IPS-15b (cell line): ENCODE data around the gene CCDC6.
"Not testable (repeated sequence)": the region's sequence is repeated elsewhere in the genome, so short reads cannot be mapped to it uniquely, and the experiment has no call there.

ENCODE experiments used
- H3K27me3 ChIP-seq: one replicate; pipeline ENCODE4 v1.6.1; 2013; ENCODE audit warnings: low read length; ENCODE audit not compliant: control insufficient read depth, insufficient read depth
- H3K36me3 ChIP-seq: one replicate; pipeline ENCODE4 v1.6.1; 2013; ENCODE audit warnings: low read length; ENCODE audit not compliant: control insufficient read depth, insufficient read depth
- H3K4me1 ChIP-seq: one replicate; pipeline ENCODE4 v1.6.1; 2013; ENCODE audit warnings: mild to moderate bottlenecking, low read length; ENCODE audit not compliant: control insufficient read depth, insufficient read depth
- H3K4me3 ChIP-seq: one replicate; pipeline ENCODE4 v1.5.1; 2013; ENCODE audit warnings: low read depth, low read length
- H3K9ac ChIP-seq: one replicate; pipeline ENCODE4 v1.6.1; 2013; ENCODE audit warnings: low read depth, mild to moderate bottlenecking, low read length
- H3K9me3 ChIP-seq: one replicate; pipeline ENCODE4 v1.6.1; 2013; ENCODE audit warnings: mild to moderate bottlenecking, low read length; ENCODE audit not compliant: control insufficient read depth, insufficient read depth

The CCDC6 gene

DNA sequence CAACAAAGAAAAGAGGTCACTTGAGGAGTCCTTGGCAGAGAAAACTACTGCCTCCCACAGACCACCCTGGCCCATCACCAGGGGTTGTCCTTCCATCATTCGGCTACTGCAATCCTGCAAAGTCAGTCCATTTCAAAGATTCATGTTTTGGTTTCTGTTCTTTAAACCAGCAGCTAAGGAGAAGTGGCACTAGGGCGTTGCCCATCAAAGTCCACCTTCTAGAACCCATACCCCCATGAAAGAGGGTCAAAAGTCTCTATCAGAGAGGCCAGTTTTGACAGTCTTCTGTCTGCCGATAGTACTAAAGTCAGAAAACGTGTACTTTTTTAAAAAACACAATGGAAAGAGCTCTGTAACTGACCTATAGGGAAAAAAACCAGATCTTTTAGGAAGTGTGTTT lies 14.4 kb downstream of the CCDC6 start:
- H3K36me3 ChIP-seq, result peaks cover 4% of the 10 kb centered on the region
- H3K27me3 ChIP-seq, result no peaks in the 10 kb centered on the region
- H3K9ac ChIP-seq, result no peak overlapping the region
- H3K4me3 ChIP-seq, result no peak overlapping the region
- H3K4me1 ChIP-seq, result peaks cover 4% of the 10 kb centered on the region
- no peaks in the 10 kb centered on the region for H3K9me3 ChIP-seq

DNA sequence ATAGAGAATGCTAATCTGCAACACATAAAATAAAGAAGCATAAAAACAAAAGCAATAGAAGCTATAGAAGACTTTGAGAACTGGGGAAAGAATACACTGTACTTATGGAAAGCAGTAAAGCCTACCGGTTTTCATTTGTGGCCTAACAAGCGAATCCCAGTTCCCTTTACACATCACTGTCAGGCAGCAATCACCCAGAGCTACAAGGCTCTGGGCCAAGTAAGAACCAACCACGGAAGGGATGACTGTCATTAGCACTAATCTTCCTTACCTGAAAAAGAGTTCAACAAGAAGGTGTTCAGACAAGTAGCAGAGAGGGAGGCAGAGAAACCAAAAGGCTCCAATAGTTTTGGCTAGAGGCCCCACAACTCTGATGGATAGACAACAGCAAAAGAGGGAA lies 15.0 kb downstream of the CCDC6 start:
- H3K36me3 ChIP-seq, result peaks cover 4% of the 10 kb centered on the region
- no peak overlapping the region for H3K9ac ChIP-seq

DNA sequence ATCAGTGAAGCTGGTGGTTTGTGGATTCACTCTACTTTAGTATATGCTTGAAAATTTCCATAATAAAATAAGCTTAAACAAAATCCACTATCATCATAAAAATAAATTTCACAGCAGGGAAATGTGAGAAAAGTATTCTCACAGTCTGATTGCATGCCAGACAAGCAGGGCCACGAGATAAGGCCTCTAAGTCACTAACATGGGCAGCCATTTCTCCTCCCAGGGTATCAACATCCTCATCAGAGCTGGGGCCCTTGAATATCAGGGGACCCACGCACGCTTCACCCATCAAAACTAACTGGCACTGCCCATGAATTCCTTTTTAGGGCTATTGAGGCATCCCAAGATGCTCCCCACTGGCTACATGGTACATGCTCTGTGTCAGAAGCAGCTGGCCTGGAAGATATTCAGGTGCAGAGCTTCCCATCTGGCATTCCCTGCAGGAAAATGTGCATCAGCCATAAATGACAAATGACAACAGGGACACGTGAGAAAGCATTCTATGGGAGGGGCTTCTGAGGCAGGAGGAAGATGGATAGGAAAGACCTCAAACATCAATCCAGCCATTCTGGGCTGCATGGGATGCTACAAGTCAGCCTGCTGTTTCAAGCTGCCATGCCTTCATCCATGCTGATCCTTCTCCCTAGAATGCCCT lies 17.4 kb downstream of the CCDC6 start:
- peaks cover 4% of the 10 kb centered on the region for H3K36me3 ChIP-seq
- no peaks in the 10 kb centered on the region for H3K9me3 ChIP-seq
- no peak overlapping the region for H3K4me3 ChIP-seq
- H3K4me1 ChIP-seq, result peaks cover 9% of the 10 kb centered on the region
- no peak overlapping the region for H3K9ac ChIP-seq
- H3K27me3 ChIP-seq, result no peaks in the 10 kb centered on the region

More for the DNA sequence above, 15.0 kb downstream of the CCDC6 start:
- H3K4me3 ChIP-seq, result no peak overlapping the region
- no peaks in the 10 kb centered on the region for H3K27me3 ChIP-seq
- no peaks in the 10 kb centered on the region for H3K9me3 ChIP-seq
- H3K4me1 ChIP-seq, result peaks cover 4% of the 10 kb centered on the region

DNA sequence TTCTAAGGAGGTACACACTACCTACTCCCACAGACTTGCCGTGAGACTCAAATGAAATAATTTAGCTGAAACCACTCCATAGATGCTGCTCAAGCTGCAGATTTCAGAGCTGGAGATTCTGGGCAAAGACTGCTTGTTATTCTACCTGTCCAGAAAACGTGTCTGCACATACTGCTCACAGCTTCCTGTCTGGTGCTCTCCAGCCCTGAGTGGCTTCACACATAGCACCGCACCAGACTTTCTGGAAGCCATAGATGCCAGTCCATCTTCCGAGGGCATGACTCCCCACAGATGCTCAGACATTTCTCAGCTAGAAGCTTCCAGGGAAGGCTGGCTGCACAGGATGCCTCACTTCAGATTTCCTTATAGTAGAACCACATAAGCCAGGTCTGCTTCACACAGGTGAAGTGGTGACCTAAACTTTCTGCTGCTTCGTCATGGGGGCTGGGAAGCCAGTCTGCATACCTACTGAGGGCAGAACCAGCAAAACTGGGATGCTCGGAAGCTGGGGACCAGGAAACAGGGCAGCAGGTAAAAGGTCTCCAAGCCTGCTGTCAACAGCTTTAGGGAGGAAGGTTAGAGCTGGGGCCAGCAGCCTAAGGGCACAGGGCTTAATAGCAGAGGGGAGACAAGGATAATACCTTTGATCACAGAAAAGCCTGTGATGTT lies 18.2 kb downstream of the CCDC6 start:
- H3K36me3 ChIP-seq, result peaks cover 4% of the 10 kb centered on the region
- peaks cover 9% of the 10 kb centered on the region for H3K4me1 ChIP-seq
- H3K27me3 ChIP-seq, result no peaks in the 10 kb centered on the region
- no peaks in the 10 kb centered on the region for H3K9me3 ChIP-seq
- H3K9ac ChIP-seq, result no peak overlapping the region
- H3K4me3 ChIP-seq, result no peak overlapping the region

DNA sequence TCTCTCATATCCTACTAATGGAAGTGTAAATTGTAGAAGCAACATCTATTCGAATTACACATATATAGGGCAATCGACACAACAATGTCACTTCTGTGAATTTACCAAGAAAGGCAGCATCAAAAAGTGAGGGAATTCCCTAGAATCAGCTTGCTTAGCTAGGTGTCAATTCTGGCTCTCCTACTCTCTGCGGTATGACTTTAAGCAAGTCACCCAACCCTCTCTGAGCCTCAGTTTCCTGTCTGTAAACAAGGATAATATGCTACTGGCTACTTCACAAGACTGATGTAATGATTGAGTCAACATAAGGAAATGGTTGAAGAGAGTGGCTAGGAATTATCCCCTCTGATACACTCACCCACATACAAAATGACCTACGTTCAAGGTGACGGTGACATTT lies 19.4 kb downstream of the CCDC6 start:
- H3K4me3 ChIP-seq, result no peak overlapping the region
- no peaks in the 10 kb centered on the region for H3K27me3 ChIP-seq
- H3K36me3 ChIP-seq, result peaks cover 4% of the 10 kb centered on the region
- H3K9ac ChIP-seq, result no peak overlapping the region
- H3K4me1 ChIP-seq, result peaks cover 9% of the 10 kb centered on the region
- H3K9me3 ChIP-seq, result no peaks in the 10 kb centered on the region

DNA sequence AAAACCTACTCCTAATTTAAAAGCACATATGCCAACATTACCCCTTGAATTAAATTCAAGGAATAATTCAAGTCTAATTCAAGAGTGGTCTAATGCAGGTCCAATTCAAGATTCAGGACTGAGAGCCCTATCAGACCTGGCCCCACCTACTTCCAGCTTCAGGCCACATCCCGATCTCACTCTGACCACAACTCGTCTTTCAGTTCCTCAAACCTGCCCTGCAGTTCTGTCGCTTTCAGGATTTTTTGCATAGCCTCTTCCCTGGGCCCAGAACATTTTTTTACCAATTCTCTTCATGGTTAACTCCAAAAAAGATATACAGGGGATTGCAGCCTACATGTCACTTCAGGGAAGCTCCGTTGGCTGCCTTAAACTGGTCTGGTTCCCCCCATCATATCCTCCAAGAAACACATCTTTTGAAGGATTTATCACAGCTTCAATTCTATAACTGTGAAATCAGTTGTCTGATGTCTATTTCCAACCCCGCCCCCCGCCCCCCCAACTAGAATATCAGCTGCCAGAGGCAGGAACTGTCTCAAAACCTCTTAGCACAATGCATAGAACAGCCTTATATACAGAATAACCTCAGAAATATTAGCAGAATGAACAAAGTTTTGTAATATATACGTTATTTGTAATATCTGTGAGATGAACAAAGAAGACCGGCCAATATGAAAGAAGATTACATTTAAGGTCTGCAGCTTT lies 20.8 kb downstream of the CCDC6 start:
- peaks cover 17% of the 10 kb centered on the region for H3K4me1 ChIP-seq
- no peaks in the 10 kb centered on the region for H3K27me3 ChIP-seq
- H3K36me3 ChIP-seq, result peaks cover 4% of the 10 kb centered on the region
- no peak overlapping the region for H3K9ac ChIP-seq
- no peak overlapping the region for H3K4me3 ChIP-seq
- no peaks in the 10 kb centered on the region for H3K9me3 ChIP-seq

DNA sequence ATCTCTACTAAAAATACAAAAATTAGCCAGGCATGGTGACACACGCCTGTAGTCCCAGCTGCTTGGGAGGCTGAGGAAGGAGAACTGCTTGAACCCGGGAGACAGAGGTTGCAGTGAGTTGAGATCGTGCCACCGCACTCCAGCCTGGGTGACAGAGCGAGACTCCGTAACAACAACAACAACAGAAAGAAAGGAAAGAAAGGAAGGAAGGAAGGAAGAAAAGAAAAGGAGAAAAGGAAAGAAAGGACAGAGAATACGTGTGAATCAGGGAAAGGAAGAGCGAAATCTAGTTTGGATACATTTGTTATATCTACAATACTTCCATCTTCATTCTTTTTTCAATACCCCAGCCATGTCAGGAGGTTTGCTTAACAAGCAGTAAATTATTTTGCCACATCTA lies 21.5 kb downstream of the CCDC6 start:
- H3K9me3 ChIP-seq, H3K36me3 ChIP-seq, H3K9ac ChIP-seq, H3K4me3 ChIP-seq, H3K27me3 ChIP-seq: not testable (repeated sequence)
- H3K4me1 ChIP-seq, result peaks cover 17% of the 10 kb centered on the region

DNA sequence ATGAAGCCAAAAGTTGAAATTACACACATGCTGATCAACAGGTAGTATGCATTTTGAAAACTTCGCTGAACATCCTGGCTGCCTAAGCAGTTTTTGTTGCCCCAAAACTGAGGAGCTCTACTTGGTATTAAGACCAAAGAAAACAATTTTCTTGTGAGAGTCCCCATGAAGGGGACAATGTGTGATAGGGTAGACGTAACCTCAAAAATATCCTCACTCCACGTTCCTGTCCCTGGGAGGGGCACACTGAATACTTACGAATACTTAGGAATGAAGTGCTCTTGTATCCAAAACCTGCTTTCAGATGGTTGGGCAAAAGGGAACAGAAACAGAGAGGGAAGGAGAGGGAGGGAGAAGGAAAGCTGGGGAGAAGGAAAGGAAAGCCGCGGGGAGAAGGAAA lies 24.7 kb downstream of the CCDC6 start:
- H3K9me3 ChIP-seq, result no peaks in the 10 kb centered on the region
- H3K4me1 ChIP-seq, result peaks cover 13% of the 10 kb centered on the region
- H3K36me3 ChIP-seq, result no peaks in the 10 kb centered on the region
- H3K4me3 ChIP-seq, result no peak overlapping the region
- H3K27me3 ChIP-seq, result no peaks in the 10 kb centered on the region
- H3K9ac ChIP-seq, result no peak overlapping the region

DNA sequence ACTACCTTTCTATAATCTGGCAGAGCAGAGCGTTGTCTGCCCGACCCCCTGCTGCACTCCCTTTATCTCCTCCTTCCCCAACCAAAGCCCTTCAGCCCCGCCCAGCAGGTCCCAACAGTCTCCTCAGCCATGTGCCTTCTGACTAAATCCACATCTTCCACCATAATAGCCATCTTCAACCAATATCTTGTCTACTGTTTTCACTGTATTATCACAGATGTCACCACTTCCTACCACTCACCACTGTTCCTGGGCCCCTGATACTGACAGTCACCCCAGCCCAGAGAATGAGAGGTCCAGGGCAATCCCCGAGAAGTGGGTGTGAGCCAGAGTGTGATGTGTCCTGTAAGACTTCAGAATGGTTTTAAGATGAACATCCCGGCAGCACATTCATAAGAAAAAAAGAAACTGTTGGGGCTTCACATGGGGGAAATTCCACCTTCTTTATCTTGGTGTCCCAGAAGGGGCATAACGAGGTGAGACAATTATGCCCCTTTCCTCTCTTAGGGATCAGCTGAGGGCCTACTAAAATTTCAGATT lies 25.3 kb downstream of the CCDC6 start:
- Histone ChIP-seq H3K4me1 (peaks cover 13% of the 10 kb centered on the region), H3K4me3 (no peak overlapping the region), H3K9ac (no peak overlapping the region)

DNA sequence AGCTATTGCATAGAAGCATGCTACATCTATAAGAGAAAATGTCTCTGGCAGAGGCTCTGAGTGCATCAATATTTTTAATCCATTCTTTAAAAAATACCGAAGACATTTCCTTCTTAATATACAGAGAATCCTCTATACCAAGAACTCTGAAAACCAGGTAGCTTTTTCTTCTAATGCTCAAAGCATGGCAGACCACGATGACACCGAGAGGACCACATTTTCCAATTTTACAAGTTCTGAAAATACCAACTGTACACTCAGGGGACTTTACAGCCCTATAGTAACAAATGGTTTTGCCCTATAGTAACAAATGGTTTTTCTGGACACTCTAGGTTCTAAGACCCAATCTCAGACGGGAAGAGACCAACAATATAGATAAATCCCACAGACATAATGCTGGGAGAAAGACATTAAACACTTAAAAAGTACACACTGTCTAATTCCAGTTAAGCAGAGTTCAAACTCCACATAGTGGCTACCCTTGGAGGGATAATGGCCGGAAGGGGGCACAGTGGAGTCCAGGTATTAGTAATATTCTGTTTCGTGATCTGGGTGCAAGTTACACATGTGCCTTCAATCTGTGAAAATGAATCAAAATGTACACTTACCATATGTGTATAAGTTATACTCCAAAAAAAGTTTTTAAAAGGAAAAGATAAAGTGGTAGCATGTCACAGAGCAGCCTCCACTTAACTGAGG lies 26.2 kb downstream of the CCDC6 start:
- H3K4me3 ChIP-seq, result no peak overlapping the region
- peaks cover 11% of the 10 kb centered on the region for H3K4me1 ChIP-seq
- H3K27me3 ChIP-seq, result no peaks in the 10 kb centered on the region
- no peaks in the 10 kb centered on the region for H3K9me3 ChIP-seq
- no peak overlapping the region for H3K9ac ChIP-seq
- H3K36me3 ChIP-seq, result no peaks in the 10 kb centered on the region

More for the DNA sequence above, 25.3 kb downstream of the CCDC6 start:
- no peaks in the 10 kb centered on the region for H3K27me3 ChIP-seq
- H3K36me3 ChIP-seq, result no peaks in the 10 kb centered on the region
- H3K9me3 ChIP-seq, result no peaks in the 10 kb centered on the region

DNA sequence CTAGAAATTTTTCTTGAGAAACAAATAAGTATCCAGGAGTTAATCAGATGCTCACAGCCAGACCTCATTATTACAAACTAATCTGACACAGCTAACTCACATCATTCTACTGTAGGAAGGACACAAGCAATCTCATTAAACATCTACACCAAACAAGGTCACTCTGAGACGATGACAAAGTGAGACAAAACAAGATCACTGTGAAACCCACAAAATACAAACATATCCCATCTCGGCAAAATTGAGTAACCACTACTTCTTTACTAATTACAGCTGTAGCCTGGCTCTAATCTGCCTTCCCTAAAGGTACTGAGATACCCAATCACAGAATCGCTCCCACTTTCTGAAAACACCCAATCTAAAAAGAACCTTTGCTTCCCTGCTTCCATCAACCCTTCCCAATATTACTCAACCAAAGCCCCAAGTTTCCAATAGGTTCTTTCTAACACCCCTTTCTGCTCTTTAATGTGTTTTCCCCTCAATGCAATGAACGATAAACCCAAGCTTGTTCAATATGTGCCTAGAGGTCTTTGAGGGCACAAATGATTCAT lies 26.9 kb downstream of the CCDC6 start:
- no peaks in the 10 kb centered on the region for H3K9me3 ChIP-seq
- H3K4me1 ChIP-seq, result peaks cover 16% of the 10 kb centered on the region
- no peak overlapping the region for H3K9ac ChIP-seq
- no peaks in the 10 kb centered on the region for H3K36me3 ChIP-seq
- H3K27me3 ChIP-seq, result no peaks in the 10 kb centered on the region
- no peak overlapping the region for H3K4me3 ChIP-seq
